ENCODE measurements around the gene PRSS38.

Gene PRSS38

GRCh38 chr1:227841096-227841495, 25.6 kb downstream of the PRSS38 start:
- TF ChIP-seq CTCF (IDR thresholded peaks at IDR 0.05): no peak

GRCh38 chr1:227844320-227845146, 29.1 kb downstream of the PRSS38 start:
- no peak for TF ChIP-seq CTCF (IDR thresholded peaks at IDR 0.05)

- no peak for TF ChIP-seq CTCF (IDR thresholded peaks at IDR 0.05)
These were observed 29.6 kb downstream of the PRSS38 start for GRCh38 chr1:227845147-227845458.

- TF ChIP-seq CTCF (IDR thresholded peaks at IDR 0.05): no peak
These were observed 30.0 kb downstream of the PRSS38 start for GRCh38 chr1:227845519-227845918.

GRCh38 chr1:227846265-227846858, 30.9 kb downstream of the PRSS38 start:
- no peak for TF ChIP-seq CTCF (IDR thresholded peaks at IDR 0.05)

GRCh38 chr1:227848430-227848932, 33.0 kb downstream of the PRSS38 start:
- no peak for TF ChIP-seq CTCF (IDR thresholded peaks at IDR 0.05)

GRCh38 chr1:227849251-227849650, 33.8 kb downstream of the PRSS38 start:
- TF ChIP-seq CTCF (IDR thresholded peaks at IDR 0.05): no peak
